K562 (cell line): ENCODE measurements around the gene GRIA4.

Experiments used
- CREB1 ChIP-seq, 2 experiments: sonication (generic) in 1 of 2; formaldehyde crosslinking in 1 of 2; IDR thresholded peaks; 2 replicates each; pipeline versions ENCODE4 v1.6.1 to v1.8.0; 2012 to 2022; ENCODE audit warnings: inconsistent platforms in 1 of 2, mild to moderate bottlenecking in 1 of 2, missing genetic modification reagents in 1 of 2, moderate library complexity in 1 of 2
- SREBF1 ChIP-seq: fragments of 150-350 bp; IDR thresholded peaks from 2 replicates; pipeline ENCODE4 v1.6.1; 2014; ENCODE audit warnings: antibody characterized with exemption, low read depth, low read length, borderline replicate concordance
- ZSCAN29 ChIP-seq: fragments of 450-650 bp; IDR thresholded peaks from 2 replicates; pipeline ENCODE4 v1.6.1; 2017

DNA sequence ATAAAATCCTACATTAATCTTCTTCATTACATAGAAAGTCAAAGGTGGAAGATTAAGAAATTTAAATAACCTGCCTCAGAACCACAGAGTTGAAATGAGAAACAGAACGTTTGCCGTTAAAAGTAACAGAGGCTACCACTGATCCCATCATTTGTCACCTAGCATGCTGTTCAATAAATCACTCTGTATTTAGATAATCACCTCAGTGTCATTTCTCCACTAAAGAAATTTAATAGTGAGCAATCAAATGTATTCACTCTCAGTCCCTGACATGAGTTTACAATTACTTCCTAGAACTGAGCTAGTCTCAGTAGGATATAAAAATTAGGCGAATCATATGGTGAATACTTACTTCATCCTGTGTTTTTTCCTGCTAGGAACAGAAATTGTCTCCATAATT is 242.5 kb downstream of the GRIA4 start:
- TF ChIP-seq ZSCAN29 (no peak), CREB1 (IDR thresholded peaks at IDR 0.05) (no peak), CREB1 (CRISPR knock-in tag; IDR thresholded peaks at IDR 0.05) (no peak), SREBF1 (no peak)
